ENCODE results near the gene LEMD2.

Gene LEMD2

GRCh38 chr6:33819021-33819420 is 30.1 kb upstream of the LEMD2 start:
- no peak for DNase-seq (ENCODE audit: low read depth in 2 of 2)

- DNase-seq (ENCODE audit: low read depth in 2 of 2) = no peak
Measured at GRCh38 chr6:33818293-33818692, 29.4 kb upstream of the LEMD2 start.

GRCh38 chr6:33817489-33817888 is 28.6 kb upstream of the LEMD2 start:
- no peak for DNase-seq (ENCODE audit: low read depth in 2 of 2)

- no peak for DNase-seq (ENCODE audit: low read depth in 2 of 2)
Measured at GRCh38 chr6:33816911-33817310, 28.0 kb upstream of the LEMD2 start.

GRCh38 chr6:33815854-33816253 is 26.9 kb upstream of the LEMD2 start:
- no peak for DNase-seq (ENCODE audit: low read depth in 2 of 2)

- no peak for DNase-seq (ENCODE audit: low read depth in 2 of 2)
Measured at GRCh38 chr6:33813990-33814985, 25.4 kb upstream of the LEMD2 start.

GRCh38 chr6:33813246-33813904 is 24.4 kb upstream of the LEMD2 start:
- no peak for DNase-seq (ENCODE audit: low read depth in 2 of 2)

GRCh38 chr6:33812669-33813068 is 23.7 kb upstream of the LEMD2 start:
- no peak for DNase-seq (ENCODE audit: low read depth in 2 of 2)

GRCh38 chr6:33809594-33809993 is 20.7 kb upstream of the LEMD2 start:
- no peak for DNase-seq (ENCODE audit: low read depth in 2 of 2)

GRCh38 chr6:33808641-33809180 is 19.8 kb upstream of the LEMD2 start:
- no peak for DNase-seq (ENCODE audit: low read depth in 2 of 2)

- DNase-seq (ENCODE audit: low read depth in 2 of 2) = no peak
Measured at GRCh38 chr6:33807606-33808005, 18.7 kb upstream of the LEMD2 start.

GRCh38 chr6:33806841-33807240 is 17.9 kb upstream of the LEMD2 start:
- DNase-seq (ENCODE audit: low read depth in 2 of 2) = no peak

GRCh38 chr6:33803571-33804053 is 14.7 kb upstream of the LEMD2 start, which contains the start of gene MLN:
TSS of gene MLN (minus strand) at chr6:33804003. CDS start at chr6:33801163, 2,840 bp downstream.
- DNase-seq (ENCODE audit: low read depth in 2 of 2) = no peak

GRCh38 chr6:33802186-33802958 is 13.4 kb upstream of the LEMD2 start:
- DNase-seq (ENCODE audit: low read depth in 2 of 2) = no peak

- no peak for DNase-seq (ENCODE audit: low read depth in 2 of 2)
Measured at GRCh38 chr6:33801611-33802010, 12.7 kb upstream of the LEMD2 start.

GRCh38 chr6:33800248-33800969 is 11.5 kb upstream of the LEMD2 start:
- no peak for DNase-seq (ENCODE audit: low read depth in 2 of 2)

- no peak for DNase-seq (ENCODE audit: low read depth in 2 of 2)
Measured at GRCh38 chr6:33799454-33800113, 10.7 kb upstream of the LEMD2 start.

- DNase-seq (ENCODE audit: low read depth in 2 of 2) = no peak
Measured at GRCh38 chr6:33798343-33798848, 9.5 kb upstream of the LEMD2 start.

- DNase-seq (ENCODE audit: low read depth in 2 of 2) = no peak
Measured at GRCh38 chr6:33797626-33798342, 8.9 kb upstream of the LEMD2 start.

Data from activated CD8-positive, alpha-beta memory T cell treated with anti-CD3 and anti-CD28 coated beads for 4 hours (primary cell).